Airway epithelial cell (primary cell): ENCODE data around the gene ASB2. TPM values are rescaled to one million over a fixed set of nuclear protein-coding genes. Genes with fewer than 3 reads are reported as not detected.

Experiments used
- total RNA-seq: library from RNA; depleted of rRNA; stranded (reverse); fragments of >200 nt; gene quantifications from 2 replicates; pipeline ENCODE4 v1.2.3, GENCODE V29; 2015

The ASB2 gene
- 0.65 and 0.99 TPM in 2 replicates for total RNA-seq

GRCh38 chr14:93976477-93977057 is at the start of gene ASB2:
TSS of gene ASB2 (minus strand) at chr14:93976570. CDS start at chr14:93964539, 12,031 bp downstream.

GRCh38 chr14:93997082-93997481 is 20.7 kb upstream of the ASB2 start, which contains the start of gene CCDC197:
TSS of gene CCDC197 (plus strand) at chr14:93997301. CDS start at chr14:93998132, 831 bp downstream.

GRCh38 chr14:93926873-93927799 is 49.2 kb downstream of the ASB2 start, which contains the start of gene FAM181A:
TSS of gene FAM181A (plus strand) at chr14:93927344. CDS start at chr14:93928286, 942 bp downstream.

Other genes starting within 250 kb of the ASB2 start
- 0.07 TPM in 1 of 2 replicates, not detected in the other for gene PRIMA1, start 188.1 kb downstream of the ASB2 start, total RNA-seq
- 0.09 and 0.99 TPM in 2 replicates for gene FAM181A, start 49.2 kb downstream of the ASB2 start, total RNA-seq
- not detected in 2 replicates for gene CCDC197, start 20.7 kb upstream of the ASB2 start, total RNA-seq
- 3.8 and 5.3 TPM in 2 replicates for gene OTUB2, start 49.8 kb upstream of the ASB2 start, total RNA-seq
- gene DDX24, start 104.6 kb upstream of the ASB2 start, total RNA-seq = 112 and 120 TPM in 2 replicates
- 4.6 and 13.4 TPM in 2 replicates for gene IFI27L1, start 104.7 kb upstream of the ASB2 start, total RNA-seq
- 0.49 and 72.5 TPM in 2 replicates for gene IFI27, start 134.2 kb upstream of the ASB2 start, total RNA-seq
- gene IFI27L2, start 153.0 kb upstream of the ASB2 start, total RNA-seq = 154 and 235 TPM in 2 replicates
- 6.3 and 8.9 TPM in 2 replicates for gene PPP4R4, start 197.8 kb upstream of the ASB2 start, total RNA-seq